Small intestine (tissue), 7 donors: Measurements from ENCODE around the gene DAAM1. TPM values are rescaled to one million over a fixed set of nuclear protein-coding genes. Genes with fewer than 3 reads are reported as not detected.

Experiments
- DNase-seq, 2 donors: peaks; one replicate each; pipeline versions ENCODE4 v3.0.0 to v3.0.0-alpha.2; 2013
- FAIRE-seq: peaks from 2 replicates; lab custom pipeline; 2012; peaks lifted over from hg19 to GRCh38; lab: Jason Lieb, UNC
- H3K27ac ChIP-seq, 3 donors: one replicate each; pipeline ENCODE4 v1.5.1; 2013; ENCODE audit warnings: low read length in 2 of 3, mild to moderate bottlenecking in 2 of 3, control low read depth in 1 of 3, inconsistent platforms in 1 of 3, low read depth in 1 of 3, moderate library complexity in 1 of 3
- H3K27me3 ChIP-seq, 3 donors: one replicate each; pipeline ENCODE4 v1.6.1; 2013; ENCODE audit warnings: low read length in 3 of 3, inconsistent platforms in 1 of 3; ENCODE audit not compliant: control insufficient read depth in 3 of 3, insufficient read depth in 3 of 3
- H3K36me3 ChIP-seq, 3 donors: one replicate each; pipeline ENCODE4 v1.6.1; 2013; ENCODE audit warnings: low read length in 3 of 3, inconsistent platforms in 1 of 3, low read depth in 1 of 3, mild to moderate bottlenecking in 1 of 3, moderate library complexity in 1 of 3; ENCODE audit not compliant: control insufficient read depth in 3 of 3, insufficient read depth in 2 of 3
- H3K4me1 ChIP-seq, 3 donors: one replicate each; pipeline ENCODE4 v1.6.1; 2013; ENCODE audit warnings: low read length in 2 of 3, inconsistent platforms in 1 of 3, low read depth in 1 of 3, mild to moderate bottlenecking in 1 of 3, moderate library complexity in 1 of 3; ENCODE audit not compliant: control insufficient read depth in 3 of 3, insufficient read depth in 2 of 3
- H3K4me3 ChIP-seq, 3 donors: one replicate each; pipeline ENCODE4 v1.5.1; 2013; ENCODE audit warnings: low read length in 3 of 3, control low read depth in 1 of 3, inconsistent platforms in 1 of 3, low read depth in 1 of 3, mild to moderate bottlenecking in 1 of 3, moderate library complexity in 1 of 3
- H3K9me3 ChIP-seq, 2 donors: one replicate each; pipeline ENCODE4 v1.6.1; 2013; ENCODE audit warnings: low read depth in 1 of 2, low read length in 1 of 2; ENCODE audit not compliant: control insufficient read depth in 2 of 2, insufficient read depth in 1 of 2
- WGBS, 3 donors: extraction: QIAGEN DNeasy Blood & Tissue Kit; methylation state at CpG; one replicate each; pipeline ENCODE4 v1.1.7; 2013; 5-methylcytosine and 5-hydroxymethylcytosine counted together
- polyA plus RNA-seq, 4 donors: library from polyadenylated mRNA; stranded (reverse) in 3 of 4; unstranded in 1 of 4; fragments of 200-250 nt in 3 of 4; fragments of 120-200 nt in 1 of 4; gene quantifications; one replicate each; pipeline versions ENCODE4 v1.2.1 to v1.2.3, GENCODE V29; 2013
- donor health status: healthy with polysubstance abuse.
- donor health status: control.
- donor health status: control.
- donor health status: Bipolar disorder and iron deficiency.
- donor health status: healthy.

DAAM1 gene
- polyA plus RNA-seq, 4 donors, result 5.4 to 34.0 (median 11.9) TPM

DNA sequence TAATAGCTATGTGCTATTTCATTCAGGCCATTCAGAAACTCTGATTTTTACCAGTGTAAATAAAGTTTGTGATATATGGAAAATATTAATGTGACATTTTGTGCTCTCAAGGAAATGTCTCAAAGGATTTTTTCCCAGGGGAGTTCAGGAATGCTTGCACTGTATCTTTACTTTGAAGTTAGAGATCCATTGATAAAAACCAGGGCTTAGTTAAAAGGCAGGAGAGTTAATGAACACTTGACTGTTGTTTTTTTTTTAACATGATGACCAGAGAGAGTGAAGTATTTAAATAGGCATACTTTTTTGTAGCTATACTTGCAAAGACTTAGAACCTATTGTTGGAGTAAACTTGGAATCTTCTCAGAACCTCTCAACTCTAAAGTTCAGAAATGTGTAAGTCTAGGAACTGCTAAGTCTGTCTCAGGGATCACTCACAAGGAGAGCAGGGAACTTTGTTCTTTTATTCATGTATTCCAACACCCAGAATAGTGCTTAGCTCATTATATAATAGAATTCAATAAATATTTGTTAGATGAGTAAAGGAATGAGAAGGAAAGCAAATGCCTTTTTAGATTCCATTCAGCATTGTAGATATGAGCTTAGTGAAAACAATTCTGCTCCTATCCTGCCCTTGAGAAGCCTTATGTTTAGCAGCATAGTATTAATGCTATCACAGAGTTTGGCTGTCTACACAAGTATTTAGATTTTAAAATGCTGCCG, 117.5 kb downstream of the DAAM1 start:
- Histone ChIP-seq H3K36me3 (no peaks in the 10 kb centered on the region), H3K27me3 (no peaks in the 10 kb centered on the region), H3K4me1 (peaks cover 0 to 18% (median 0%) of the 10 kb centered on the region in 3 donors), H3K9me3 (no peaks in the 10 kb centered on the region), H3K4me3 (no peak overlapping the region), H3K27ac (no peak overlapping the region)
- FAIRE-seq, result no peak
- 35 to 84% (median 37%) methylated on average over 1 of the region's 1 CpG for WGBS, 3 donors
- no peak for DNase-seq

DNA sequence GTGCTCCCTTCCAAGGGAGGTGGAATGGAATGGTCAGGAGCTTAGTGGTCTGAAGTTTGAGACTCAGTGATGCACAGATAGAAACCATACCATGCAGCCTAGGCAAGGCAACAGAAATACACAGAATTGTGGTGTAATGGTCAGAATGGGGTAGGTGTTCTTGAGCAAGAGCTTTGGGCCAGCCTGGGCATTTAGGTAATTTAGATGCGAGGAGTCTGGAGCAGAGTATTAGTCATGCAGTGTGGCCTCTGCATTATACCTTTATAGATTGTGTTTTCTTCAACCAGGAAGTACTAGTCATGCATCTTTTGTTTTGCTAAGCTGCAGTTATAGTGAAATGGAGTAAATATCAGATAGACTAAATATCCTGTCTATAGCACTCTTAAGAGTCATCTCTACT, 118.3 kb downstream of the DAAM1 start:
- Histone ChIP-seq H3K27ac (no peak overlapping the region), H3K4me1 (peaks cover 0 to 18% (median 0%) of the 10 kb centered on the region in 3 donors), H3K36me3 (peaks cover 0 to 2% (median 0%) of the 10 kb centered on the region in 3 donors), H3K9me3 (no peaks in the 10 kb centered on the region), H3K27me3 (no peaks in the 10 kb centered on the region), H3K4me3 (no peak overlapping the region)
- DNase-seq (no peak), FAIRE-seq (no peak)
- WGBS, 3 donors, result 79 to 88% (median 84%) methylated on average over 1 of the region's 1 CpG

DNA sequence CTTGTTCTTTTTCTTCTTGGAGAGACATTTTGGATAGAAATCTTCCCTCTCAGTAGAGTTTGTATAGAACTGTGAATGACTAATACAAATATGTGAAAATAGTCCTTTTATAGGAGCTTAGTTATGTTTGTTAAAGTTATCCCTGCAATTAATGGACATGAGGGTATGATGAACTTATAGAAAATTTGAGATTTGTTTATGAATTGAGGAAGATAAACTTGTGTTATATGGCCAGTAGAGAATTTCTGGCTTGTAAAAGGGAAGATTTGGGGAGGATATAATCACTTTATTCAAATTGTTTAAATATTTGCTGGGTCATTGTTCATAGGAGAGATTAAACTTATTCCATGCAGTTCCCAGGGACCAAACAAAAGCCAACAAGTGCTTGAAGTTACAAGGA, 119.6 kb downstream of the DAAM1 start:
- FAIRE-seq, result no peak
- peaks cover 0 to 3% (median 0%) of the 10 kb centered on the region in 3 donors for H3K36me3 ChIP-seq

GRCh38 chr14:59308673-59309072, 120.2 kb downstream of the DAAM1 start:
- 64 to 76% (median 75%) methylated on average over 1 of the region's 1 CpG for WGBS, 3 donors
- H3K27me3 ChIP-seq, result no peaks in the 10 kb centered on the region
- H3K4me3 ChIP-seq, result no peak overlapping the region
- no peak overlapping the region for H3K27ac ChIP-seq
- H3K36me3 ChIP-seq, result peaks cover 0 to 3% (median 0%) of the 10 kb centered on the region in 3 donors
- DNase-seq (no peak), FAIRE-seq (no peak)
- peaks cover 0 to 20% (median 0%) of the 10 kb centered on the region in 3 donors for H3K4me1 ChIP-seq
- H3K9me3 ChIP-seq, result no peaks in the 10 kb centered on the region

More for the DNA sequence above, 119.6 kb downstream of the DAAM1 start:
- no peak overlapping the region for H3K4me3 ChIP-seq
- H3K27me3 ChIP-seq, result no peaks in the 10 kb centered on the region
- no peaks in the 10 kb centered on the region for H3K9me3 ChIP-seq
- DNase-seq, result no peak
- peaks cover 0 to 19% (median 0%) of the 10 kb centered on the region in 3 donors for H3K4me1 ChIP-seq
- no peak overlapping the region for H3K27ac ChIP-seq

DNA sequence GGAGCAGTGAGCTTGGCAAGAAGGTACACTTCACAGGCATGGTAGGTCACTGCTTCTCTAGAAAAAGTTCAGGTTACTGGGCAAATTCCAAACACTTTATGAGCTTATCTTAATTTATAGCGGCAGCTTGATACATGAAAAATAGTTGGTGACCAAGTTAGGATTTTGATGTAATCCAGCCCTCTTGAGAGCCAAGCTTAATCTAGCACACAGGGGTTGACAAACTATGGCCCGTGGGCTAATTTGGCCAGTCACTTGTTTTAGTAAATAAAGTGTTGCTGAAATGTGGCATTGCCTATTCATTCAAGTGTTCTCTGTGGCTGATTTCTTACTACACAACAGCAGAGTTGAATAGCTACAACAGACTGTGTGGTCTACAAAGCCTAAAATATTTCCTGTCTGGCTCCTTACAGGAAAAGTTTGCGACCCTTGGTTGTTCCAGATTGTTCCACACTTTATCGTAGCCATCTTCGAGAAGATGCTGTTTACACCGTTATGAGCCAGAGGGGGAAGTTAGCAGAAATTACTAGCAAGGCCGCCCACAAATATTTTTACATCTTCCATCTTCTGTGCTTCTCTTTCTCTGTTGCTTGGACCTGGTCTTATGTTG, 120.9 kb downstream of the DAAM1 start:
- Histone ChIP-seq H3K4me3 (no peak overlapping the region), H3K36me3 (peaks cover 0 to 4% (median 0%) of the 10 kb centered on the region in 3 donors), H3K27ac (no peak overlapping the region), H3K27me3 (no peaks in the 10 kb centered on the region), H3K9me3 (no peaks in the 10 kb centered on the region), H3K4me1 (peaks cover 0 to 20% (median 2%) of the 10 kb centered on the region in 3 donors)
- whole genome bisulfite sequencing, 3 donors, result 74 to 75% (median 74%) methylated on average over 7 of the region's 7 CpGs
- no peak for FAIRE-seq
- no peak for DNase-seq

DNA sequence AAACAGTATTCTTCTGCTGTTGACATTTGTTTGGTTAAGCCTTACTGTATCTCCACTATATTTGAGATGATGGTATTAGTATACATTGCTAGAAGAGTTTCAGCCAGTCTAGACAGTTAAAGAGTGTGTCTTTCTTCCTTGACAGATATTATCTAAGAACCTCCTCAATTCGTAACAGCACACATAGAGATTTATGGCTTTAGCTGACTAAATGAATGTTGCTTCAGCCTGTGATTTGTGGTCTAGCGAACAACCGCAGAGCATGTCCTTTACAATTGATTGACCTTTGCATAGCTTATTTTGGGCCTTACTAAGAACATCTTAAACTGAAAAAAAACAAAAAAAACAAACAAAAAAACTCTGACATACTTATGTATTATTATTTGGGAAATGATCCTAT, 122.2 kb downstream of the DAAM1 start:
- Histone ChIP-seq H3K4me1 (peaks cover 0 to 31% (median 2%) of the 10 kb centered on the region in 3 donors), H3K4me3 (no peak overlapping the region), H3K9me3 (no peaks in the 10 kb centered on the region), H3K36me3 (peaks cover 0 to 5% (median 0%) of the 10 kb centered on the region in 3 donors), H3K27ac (peak overlapping the region in 1 of 3 donors; percentile 12), H3K27me3 (no peaks in the 10 kb centered on the region)
- peak in 1 of 2 donors; percentile 46 for DNase-seq
- FAIRE-seq, result no peak
- 67 to 79% (median 75%) methylated on average over 3 of the region's 3 CpGs for WGBS, 3 donors

DNA sequence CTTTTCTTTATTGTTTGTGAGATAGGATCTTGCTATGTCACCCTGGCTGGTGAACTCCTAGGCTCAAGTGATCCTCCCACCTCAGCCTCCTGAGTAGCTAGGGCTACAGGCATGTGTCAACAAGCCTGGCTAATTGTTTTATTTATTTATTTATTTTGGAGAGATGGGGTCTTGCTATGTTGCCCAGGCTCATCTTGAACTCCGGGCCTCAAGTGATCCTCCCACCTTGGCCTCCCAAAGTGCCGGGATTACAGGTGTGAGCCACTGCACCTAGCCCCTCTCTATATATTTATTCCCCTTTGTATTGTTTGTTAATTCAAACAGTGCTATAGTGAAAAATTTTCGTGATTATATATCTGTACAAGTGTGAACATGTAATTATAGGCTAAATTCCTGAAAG, 123.3 kb downstream of the DAAM1 start:
- Histone ChIP-seq H3K4me3 (no peak overlapping the region), H3K27me3 (no peaks in the 10 kb centered on the region), H3K27ac (no peak overlapping the region), H3K36me3 (peaks cover 0 to 5% (median 0%) of the 10 kb centered on the region in 3 donors), H3K9me3 (no peaks in the 10 kb centered on the region), H3K4me1 (peaks cover 0 to 24% (median 2%) of the 10 kb centered on the region in 3 donors)
- 82 to 89% (median 87%) methylated on average over 3 of the region's 3 CpGs for WGBS, 3 donors
- no peak for FAIRE-seq
- DNase-seq, result no peak

DNA sequence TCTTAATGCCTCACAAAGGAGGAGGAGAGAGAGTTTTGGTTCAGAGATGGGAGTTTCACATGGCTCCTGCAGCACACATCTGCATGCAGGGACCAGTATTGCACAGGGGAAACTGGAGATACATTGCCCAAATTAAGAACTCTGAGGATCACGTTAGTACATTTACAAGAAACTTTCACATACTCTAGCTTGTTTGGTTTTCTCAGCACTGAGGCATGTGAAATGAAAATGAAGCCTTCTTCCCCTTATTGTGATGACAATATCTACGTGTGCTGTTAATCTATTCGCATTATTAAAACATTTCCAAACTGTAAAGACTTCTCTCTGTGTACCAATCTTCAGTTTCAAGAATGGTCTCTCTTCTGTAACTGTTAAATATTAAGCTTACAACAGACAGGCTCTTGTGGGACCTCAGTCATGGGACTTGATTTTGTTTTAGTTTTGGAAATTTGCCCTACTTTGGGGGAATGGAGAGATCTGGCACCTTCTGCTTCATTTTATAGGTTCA, 124.7 kb downstream of the DAAM1 start:
- Histone ChIP-seq H3K27me3 (no peaks in the 10 kb centered on the region), H3K27ac (no peak overlapping the region), H3K4me3 (no peak overlapping the region), H3K9me3 (no peaks in the 10 kb centered on the region), H3K4me1 (peaks cover 0 to 31% (median 2%) of the 10 kb centered on the region in 3 donors), H3K36me3 (peaks cover 0 to 5% (median 0%) of the 10 kb centered on the region in 3 donors)
- 71 to 86% (median 77%) methylated on average over 3 of the region's 3 CpGs for WGBS, 3 donors
- DNase-seq (no peak), FAIRE-seq (no peak)
